Muscle of back (tissue), 13 donors: ENCODE measurements around the gene SIRT7. TPM values are rescaled to one million over a fixed set of nuclear protein-coding genes. Genes with fewer than 3 reads are reported as not detected.
A peak's percentile ranks its signal among the peaks of the same experiment; 100 is the strongest.

Experiments
- DNase-seq, 3 donors: peaks; one replicate each; pipeline versions ENCODE4 v3.0.0 to v3.0.0-alpha.2; 2013
- long read RNA-seq, 9 donors: transcript quantifications; one replicate each; lab custom pipeline, GENCODE V29; 2026
- polyA plus RNA-seq, 10 donors: library from polyadenylated mRNA; unstranded; fragments of 120-200 nt; gene quantifications; one replicate each; pipeline ENCODE4 v1.2.1, GENCODE V29; 2013; ENCODE audit not compliant: insufficient read length in 10 of 10

The SIRT7 gene
- polyA plus RNA-seq = 1 to 10 TPM; 5.3 to 9.4 (median 6.9) TPM
- long read RNA-seq, donor 1 = 0 reads
- long read RNA-seq, donor 2, partial matches to known transcripts = 0 of 1 reads
- long read RNA-seq, donor 2, other reads (novel, unspliced or antisense) = 0 of 1 reads
- long read RNA-seq, donor 3 = 0 reads
- long read RNA-seq, donor 4, partial matches to known transcripts = 0 of 4 reads
- long read RNA-seq, donor 4, other reads (novel, unspliced or antisense) = 0 of 4 reads
- long read RNA-seq, donor 5 = 0 reads
- long read RNA-seq, donor 6, partial matches to known transcripts = 0 of 1 reads
- long read RNA-seq, donor 6, other reads (novel, unspliced or antisense) = 0 of 1 reads
- long read RNA-seq, donor 7 = 0 reads
- long read RNA-seq, donor 8 = 0 reads
- long read RNA-seq, donor 9, partial matches to known transcripts = 0 of 1 reads
- long read RNA-seq, donor 9, other reads (novel, unspliced or antisense) = 0 of 1 reads

GRCh38 chr17:81917565-81918332 is at the start of gene SIRT7:
SIRT7 (minus strand) TSS chr17:81918176; CDS start chr17:81918131, 45 bp downstream.
- DNase-seq = peak; percentile 66 to 88 (median 82)

- DNase-seq = no peak
Observed at GRCh38 chr17:81967244-81967532, 49.2 kb upstream of the SIRT7 start.

GRCh38 chr17:81966343-81967243 is 48.6 kb upstream of the SIRT7 start:
- peak; percentile 57 to 91 (median 73) for DNase-seq

- no peak for DNase-seq
Observed at GRCh38 chr17:81964081-81964849, 46.3 kb upstream of the SIRT7 start.

GRCh38 chr17:81962499-81963441 is 44.8 kb upstream of the SIRT7 start:
- DNase-seq = peak in 1 of 3 donors; percentile 47

GRCh38 chr17:81961521-81962498 is 43.8 kb upstream of the SIRT7 start:
- no peak for DNase-seq

- peak in 1 of 3 donors; percentile 32 for DNase-seq
Observed at GRCh38 chr17:81961087-81961511, 43.1 kb upstream of the SIRT7 start, which contains the start of gene NOTUM. NOTUM (minus strand) TSS chr17:81961187; CDS start chr17:81960909, 278 bp downstream.

- DNase-seq = no peak
Observed at GRCh38 chr17:81960130-81960958, 42.4 kb upstream of the SIRT7 start.

GRCh38 chr17:81959362-81960129 is 41.6 kb upstream of the SIRT7 start:
- DNase-seq = peak in 2 of 3 donors; percentile 73 to 75

- DNase-seq = no peak
Observed at GRCh38 chr17:81958633-81959342, 40.8 kb upstream of the SIRT7 start.

- DNase-seq = no peak
Observed at GRCh38 chr17:81957691-81958432, 39.9 kb upstream of the SIRT7 start.

GRCh38 chr17:81956607-81957589 is 38.9 kb upstream of the SIRT7 start:
- no peak for DNase-seq

- no peak for DNase-seq
Observed at GRCh38 chr17:81955756-81956544, 38.0 kb upstream of the SIRT7 start.
